Cardiac muscle cell (in vitro differentiated cells and primary cell): Measurements from ENCODE around the gene PRKG2. TPM values are rescaled to one million over a fixed set of nuclear protein-coding genes. Genes with fewer than 3 reads are reported as not detected.
"Not testable (repeated sequence)": the region's sequence is repeated elsewhere in the genome, so short reads cannot be mapped to it uniquely, and the experiment has no call there.

Source experiments
- DNase-seq, 2 donors: peaks; one replicate each; pipeline versions ENCODE4 v3.0.0 to v3.0.0-alpha.2; 2010 to 2017; ENCODE audit warnings: low read depth in 1 of 2, low spot score in 1 of 2
- H3K27ac ChIP-seq: fragments of 200-600 bp; sonication (generic); 2 replicates; pipeline ENCODE4 v1.5.1; 2016
- H3K27me3 ChIP-seq: fragments of 200-600 bp; sonication (generic); 2 replicates; pipeline ENCODE4 v1.6.0; 2016; ENCODE audit warnings: control low read depth
- H3K36me3 ChIP-seq: fragments of 200-600 bp; sonication (generic); 2 replicates; pipeline ENCODE4 v1.5.1; 2016; ENCODE audit warnings: control low read depth
- H3K4me1 ChIP-seq: fragments of 200-600 bp; sonication (generic); 2 replicates; pipeline ENCODE4 v1.8.1; 2017; ENCODE audit warnings: low read depth, mild to moderate bottlenecking, mixed run types
- H3K4me3 ChIP-seq: fragments of 200-600 bp; sonication (generic); 2 replicates; pipeline ENCODE4 v1.5.1; 2016; ENCODE audit warnings: mild to moderate bottlenecking
- H3K9me3 ChIP-seq: fragments of 200-600 bp; sonication (generic); 2 replicates; pipeline ENCODE4 v1.5.1; 2017; ENCODE audit warnings: low read depth, mild to moderate bottlenecking, control low read depth
- polyA plus RNA-seq: library from polyadenylated mRNA; unstranded; fragments of >200 nt; fragmentation: Nextera tagmentation; extraction: Ambion mirVana; gene quantifications from 2 replicates; pipeline ENCODE4 v1.2.1, GENCODE V29; 2016
- total RNA-seq: library from RNA; depleted of rRNA; stranded (reverse); fragments of >200 nt; gene quantifications from 2 replicates; pipeline ENCODE4 v1.2.3, GENCODE V29; 2016
- TF ChIP-seq, protein P1 (sequence below): IDR thresholded peaks from 2 replicates; pipeline ENCODE4 v1.5.1; 2012; ENCODE audit warnings: low read depth, mild to moderate bottlenecking, low read length

The PRKG2 gene
- total and polyA plus RNA-seq, 2 experiments from 2014 or later = 0.35 to 0.54 TPM

DNA sequence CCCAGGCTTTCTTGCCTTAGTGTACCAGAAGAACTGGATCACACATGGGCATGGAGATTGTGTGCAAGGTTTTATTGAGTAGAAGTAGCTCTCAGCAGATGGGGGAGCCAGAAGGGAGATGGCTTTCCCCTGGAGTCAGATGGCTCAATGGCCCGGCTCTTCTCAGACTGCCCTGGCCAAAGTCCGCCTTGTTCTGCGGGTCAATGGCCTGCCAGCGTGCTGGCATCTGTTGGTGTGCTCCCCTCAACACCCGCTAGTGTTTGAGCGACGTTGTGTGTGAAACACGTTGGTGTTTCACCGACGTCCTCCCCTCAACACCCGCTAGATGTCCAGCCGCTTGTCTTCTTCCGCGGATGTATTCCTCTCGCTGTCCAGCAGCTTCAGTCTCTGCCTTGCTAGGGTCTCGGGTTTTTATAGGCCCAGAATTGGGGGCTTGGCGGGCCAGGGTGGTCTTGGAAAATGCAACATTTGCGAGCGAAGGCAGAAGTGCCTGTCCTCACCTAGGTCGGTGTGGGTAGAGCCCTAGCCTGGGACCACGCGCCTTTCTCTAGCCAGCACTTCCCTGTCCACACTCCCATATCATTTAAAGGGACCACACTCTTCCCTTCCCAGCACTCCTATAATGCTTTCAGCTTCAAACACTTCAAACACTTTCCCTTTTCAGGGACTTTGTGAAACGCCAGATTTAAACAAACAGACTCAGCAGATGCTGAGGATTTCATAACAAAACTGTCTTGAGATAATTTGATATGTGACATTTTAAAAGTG, 21.1 kb upstream of the PRKG2 start:
- H3K9me3 ChIP-seq = no peaks in the 10 kb centered on the region
- H3K4me3 ChIP-seq = no peak overlapping the region
- TF ChIP-seq, protein P1, sequence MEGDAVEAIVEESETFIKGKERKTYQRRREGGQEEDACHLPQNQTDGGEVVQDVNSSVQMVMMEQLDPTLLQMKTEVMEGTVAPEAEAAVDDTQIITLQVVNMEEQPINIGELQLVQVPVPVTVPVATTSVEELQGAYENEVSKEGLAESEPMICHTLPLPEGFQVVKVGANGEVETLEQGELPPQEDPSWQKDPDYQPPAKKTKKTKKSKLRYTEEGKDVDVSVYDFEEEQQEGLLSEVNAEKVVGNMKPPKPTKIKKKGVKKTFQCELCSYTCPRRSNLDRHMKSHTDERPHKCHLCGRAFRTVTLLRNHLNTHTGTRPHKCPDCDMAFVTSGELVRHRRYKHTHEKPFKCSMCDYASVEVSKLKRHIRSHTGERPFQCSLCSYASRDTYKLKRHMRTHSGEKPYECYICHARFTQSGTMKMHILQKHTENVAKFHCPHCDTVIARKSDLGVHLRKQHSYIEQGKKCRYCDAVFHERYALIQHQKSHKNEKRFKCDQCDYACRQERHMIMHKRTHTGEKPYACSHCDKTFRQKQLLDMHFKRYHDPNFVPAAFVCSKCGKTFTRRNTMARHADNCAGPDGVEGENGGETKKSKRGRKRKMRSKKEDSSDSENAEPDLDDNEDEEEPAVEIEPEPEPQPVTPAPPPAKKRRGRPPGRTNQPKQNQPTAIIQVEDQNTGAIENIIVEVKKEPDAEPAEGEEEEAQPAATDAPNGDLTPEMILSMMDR = no peak
- H3K4me1 ChIP-seq = no peaks in the 10 kb centered on the region
- no peak for DNase-seq
- no peaks in the 10 kb centered on the region for H3K27me3 ChIP-seq
- no peaks in the 10 kb centered on the region for H3K36me3 ChIP-seq
- H3K27ac ChIP-seq = no peak overlapping the region

DNA sequence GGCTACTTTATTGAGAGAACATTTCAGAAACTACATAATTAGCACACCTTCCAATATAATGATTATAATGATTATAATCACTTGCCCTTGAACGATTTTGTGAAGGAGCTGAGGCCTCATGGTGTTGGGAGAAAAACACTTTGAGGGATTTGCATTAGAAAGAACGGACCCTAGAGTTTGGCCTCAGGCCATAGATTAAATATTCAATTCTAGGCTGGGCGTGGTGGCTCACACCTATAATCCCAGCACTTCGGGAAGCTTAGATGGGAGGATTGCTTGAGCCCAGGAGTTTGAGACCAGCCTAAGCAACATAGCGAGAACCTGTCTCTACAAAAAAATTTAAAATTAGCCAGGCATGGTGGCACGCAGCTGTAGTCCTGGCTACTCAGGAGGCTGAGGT, 12.9 kb upstream of the PRKG2 start:
- H3K27me3 ChIP-seq = no peaks in the 10 kb centered on the region
- H3K36me3 ChIP-seq = no peaks in the 10 kb centered on the region
- DNase-seq = no peak
- no peaks in the 10 kb centered on the region for H3K9me3 ChIP-seq
- TF ChIP-seq, protein P1 = no peak
- H3K4me1 ChIP-seq = no peaks in the 10 kb centered on the region
- H3K27ac ChIP-seq = no peak overlapping the region
- H3K4me3 ChIP-seq = no peak overlapping the region

DNA sequence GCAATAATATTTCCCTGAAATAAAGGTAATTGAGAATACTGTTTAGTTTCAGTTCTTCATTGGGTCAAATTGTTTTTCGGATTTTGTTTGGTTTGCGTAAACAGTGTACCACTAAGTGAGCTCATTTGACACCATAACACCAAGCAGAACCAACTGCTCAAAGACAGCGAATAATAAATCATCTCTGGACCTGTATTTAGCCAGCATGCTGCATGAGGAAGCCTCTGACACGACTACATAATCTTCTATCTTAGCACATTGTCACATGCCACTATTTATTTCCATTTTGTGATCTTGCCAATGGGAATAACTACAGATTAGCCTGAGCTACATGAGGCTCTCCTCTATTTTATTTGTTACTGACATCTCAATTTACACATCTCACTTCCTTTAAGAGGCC, 12.1 kb upstream of the PRKG2 start:
- Histone ChIP-seq H3K27ac (no peak overlapping the region), H3K27me3 (no peaks in the 10 kb centered on the region)

DNA sequence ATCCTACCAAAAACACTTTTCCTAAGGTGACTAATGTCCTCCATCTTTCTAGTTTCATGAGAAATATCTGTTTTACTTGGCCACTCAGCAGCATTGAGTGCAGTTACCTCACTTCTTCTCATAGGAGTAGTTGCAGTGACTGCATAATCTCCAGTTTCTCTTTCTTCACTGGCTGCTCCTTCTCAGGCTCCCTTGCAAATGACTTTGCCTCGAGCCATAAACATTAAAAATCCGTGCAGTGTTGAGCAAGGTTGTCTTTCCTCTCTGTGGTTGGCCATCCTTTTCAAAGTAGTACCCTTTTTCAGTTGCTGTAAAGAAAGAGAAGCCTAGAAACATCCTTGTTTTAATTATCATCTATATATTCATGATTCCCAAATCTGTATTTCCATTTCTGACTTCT, 10.2 kb upstream of the PRKG2 start:
- H3K36me3 ChIP-seq = no peaks in the 10 kb centered on the region
- H3K4me3 ChIP-seq = no peak overlapping the region
- H3K9me3 ChIP-seq = no peaks in the 10 kb centered on the region
- no peak overlapping the region for H3K27ac ChIP-seq
- TF ChIP-seq, protein P1 = no peak
- H3K4me1 ChIP-seq = no peaks in the 10 kb centered on the region
- no peak for DNase-seq
- H3K27me3 ChIP-seq = no peaks in the 10 kb centered on the region

More for the DNA sequence above, 12.1 kb upstream of the PRKG2 start:
- Histone ChIP-seq H3K4me1 (no peaks in the 10 kb centered on the region), H3K4me3 (no peak overlapping the region), H3K9me3 (no peaks in the 10 kb centered on the region), H3K36me3 (no peaks in the 10 kb centered on the region)
- TF ChIP-seq, protein P1 = no peak
- no peak for DNase-seq

DNA sequence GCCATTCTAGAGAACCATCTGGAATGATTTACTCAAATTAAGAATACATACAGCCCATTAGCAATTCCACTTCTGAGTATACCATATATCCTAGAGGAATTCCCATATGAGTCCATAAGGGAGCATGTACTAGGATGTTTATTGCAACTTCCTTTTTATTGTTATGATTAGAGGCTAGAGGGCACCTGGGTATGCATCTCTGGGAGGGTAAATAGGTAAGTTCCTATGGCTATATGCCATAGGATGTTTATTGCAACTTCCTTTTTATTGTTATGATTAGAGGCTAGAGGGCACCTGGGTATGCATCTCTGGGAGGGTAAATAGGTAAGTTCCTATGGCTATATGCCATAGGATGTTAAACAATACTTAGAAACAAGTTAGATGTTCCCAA, 7.1 kb upstream of the PRKG2 start:
- H3K27me3 ChIP-seq, H3K4me3 ChIP-seq, H3K27ac ChIP-seq, H3K9me3 ChIP-seq, DNase-seq, H3K36me3 ChIP-seq, H3K4me1 ChIP-seq: not testable (repeated sequence)

DNA sequence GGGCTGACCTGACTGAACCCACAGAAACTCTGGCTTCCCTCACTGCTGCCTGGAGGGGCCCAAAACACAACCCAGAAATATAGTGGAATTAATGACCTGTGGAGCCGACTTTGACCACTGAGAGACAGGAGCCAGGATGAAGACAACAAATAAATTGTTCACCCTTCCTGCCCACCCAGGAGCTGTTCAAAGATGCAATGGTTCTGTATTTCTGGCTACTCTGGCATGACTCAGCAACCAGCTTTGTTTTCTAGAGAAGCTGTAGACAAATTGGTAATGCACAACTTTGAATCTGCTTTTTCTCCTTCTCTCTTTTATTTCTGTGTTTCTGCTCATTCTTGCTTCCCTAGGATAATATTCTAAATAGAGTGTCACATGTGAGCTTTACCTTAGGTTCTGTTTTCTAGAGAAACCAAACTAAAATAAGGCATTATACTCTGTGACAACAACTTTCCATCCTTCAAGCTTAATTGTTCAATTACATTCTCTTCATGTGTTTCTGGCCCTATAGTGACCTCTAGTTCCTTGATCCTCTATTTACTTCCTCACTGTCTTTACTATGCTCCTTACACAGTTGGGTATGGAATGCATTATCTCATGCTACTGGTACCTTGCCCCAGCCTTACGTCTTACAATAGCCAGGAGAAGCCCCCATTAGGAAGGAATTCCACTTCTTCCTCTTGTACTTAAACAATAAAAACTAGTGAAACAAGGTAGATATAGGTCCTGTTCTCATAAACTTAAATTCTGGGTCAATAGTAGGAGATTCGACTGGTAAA, 6.5 kb upstream of the PRKG2 start:
- Histone ChIP-seq H3K36me3 (no peaks in the 10 kb centered on the region), H3K4me1 (no peaks in the 10 kb centered on the region), H3K4me3 (no peak overlapping the region), H3K27ac (no peak overlapping the region), H3K27me3 (peaks cover 11% of the 10 kb centered on the region), H3K9me3 (no peaks in the 10 kb centered on the region)
- peak in 1 of 2 donors; percentile 30 for DNase-seq
- TF ChIP-seq, protein P1 = no peak
